Upper lobe of left lung (tissue), 6 donors: ENCODE data around the gene TMEM250. TPM values are rescaled to one million over a fixed set of nuclear protein-coding genes. Genes with fewer than 3 reads are reported as not detected.

ENCODE experiments used
- ATAC-seq, 2 donors: fragments of 200-7000 bp; cut with Tn5 transposase; one replicate each; pipeline ENCODE4 v1.9.1; 2022; ENCODE audit warnings: mild to moderate bottlenecking in 2 of 2, moderate library complexity in 2 of 2; ENCODE audit not compliant: low FRiP score in 2 of 2
- DNase-seq, 2 donors: peaks; one replicate each; pipeline ENCODE4 v3.0.0-alpha.2; 2019 to 2020
- H3K27ac ChIP-seq, 4 donors: fragments of 200-600 bp; sonication (generic); one replicate each; pipeline ENCODE4 v1.5.1; 2016 to 2019
- H3K27me3 ChIP-seq, 4 donors: fragments of 200-600 bp; sonication (generic); one replicate each; pipeline ENCODE4 v1.5.1; 2017 to 2019
- H3K36me3 ChIP-seq, 4 donors: fragments of 200-600 bp; sonication (generic); one replicate each; pipeline ENCODE4 v1.5.1; 2016 to 2019
- H3K4me1 ChIP-seq, 4 donors: fragments of 200-600 bp; sonication (generic); one replicate each; pipeline ENCODE4 v1.5.1; 2018 to 2019
- H3K4me3 ChIP-seq, 4 donors: fragments of 200-600 bp; sonication (generic); one replicate each; pipeline ENCODE4 v1.5.1; 2017 to 2019; ENCODE audit warnings: mild to moderate bottlenecking in 2 of 4, moderate library complexity in 1 of 4
- H3K9me3 ChIP-seq, 4 donors: fragments of 200-600 bp; sonication (generic); one replicate each; pipeline ENCODE4 v1.5.1; 2018 to 2019
- EP300 ChIP-seq, 4 donors: sonication (generic); formaldehyde crosslinking; IDR thresholded peaks; one replicate each; pipeline ENCODE4 v1.5.1; 2017; ENCODE audit warnings: antibody characterized with exemption in 4 of 4, control low read depth in 2 of 4
- POLR2A ChIP-seq, 4 donors: fragments of 450-650 bp; IDR thresholded peaks; one replicate each; pipeline ENCODE4 v1.5.1; 2016 to 2017; ENCODE audit warnings: antibody characterized with exemption in 4 of 4, mild to moderate bottlenecking in 2 of 4
- POLR2AphosphoS5 ChIP-seq, 2 donors: sonication (generic); formaldehyde crosslinking; IDR thresholded peaks; one replicate each; pipeline ENCODE4 v1.5.1; 2017; ENCODE audit warnings: antibody characterized with exemption in 2 of 2
- WGBS, 2 donors: methylation state at CpG; one replicate each; pipeline ENCODE4 v1.1.5; 2017 to 2018; 5-methylcytosine and 5-hydroxymethylcytosine counted together
- total RNA-seq, 6 donors: library from RNA; depleted of rRNA in 4 of 6; stranded (reverse); fragments of >200 nt in 4 of 6; gene quantifications; one replicate each; pipeline versions ENCODE4 v1.1.0 to v1.2.1, GENCODE V29; 2016 to 2021
- TF ChIP-seq, protein P1 (sequence below), 6 experiments: fragments of 450-650 bp in 4 of 6; fragments of 200-600 bp in 2 of 6; sonication (generic) in 2 of 6; IDR thresholded peaks; one replicate each; pipeline ENCODE4 v1.5.1; 2016 to 2019; ENCODE audit warnings: antibody characterized with exemption in 6 of 6
- donor health status: DM: no; HTN: no; CAD: no; lungs with moderate emphysema.
- donor health status: DM: no; HTN: yes; CAD: no; lungs with severe emphysema.

TMEM250 gene
- total RNA-seq, 6 donors from 2014 or later = 37.6 to 49.6 (median 38.4) TPM

DNA sequence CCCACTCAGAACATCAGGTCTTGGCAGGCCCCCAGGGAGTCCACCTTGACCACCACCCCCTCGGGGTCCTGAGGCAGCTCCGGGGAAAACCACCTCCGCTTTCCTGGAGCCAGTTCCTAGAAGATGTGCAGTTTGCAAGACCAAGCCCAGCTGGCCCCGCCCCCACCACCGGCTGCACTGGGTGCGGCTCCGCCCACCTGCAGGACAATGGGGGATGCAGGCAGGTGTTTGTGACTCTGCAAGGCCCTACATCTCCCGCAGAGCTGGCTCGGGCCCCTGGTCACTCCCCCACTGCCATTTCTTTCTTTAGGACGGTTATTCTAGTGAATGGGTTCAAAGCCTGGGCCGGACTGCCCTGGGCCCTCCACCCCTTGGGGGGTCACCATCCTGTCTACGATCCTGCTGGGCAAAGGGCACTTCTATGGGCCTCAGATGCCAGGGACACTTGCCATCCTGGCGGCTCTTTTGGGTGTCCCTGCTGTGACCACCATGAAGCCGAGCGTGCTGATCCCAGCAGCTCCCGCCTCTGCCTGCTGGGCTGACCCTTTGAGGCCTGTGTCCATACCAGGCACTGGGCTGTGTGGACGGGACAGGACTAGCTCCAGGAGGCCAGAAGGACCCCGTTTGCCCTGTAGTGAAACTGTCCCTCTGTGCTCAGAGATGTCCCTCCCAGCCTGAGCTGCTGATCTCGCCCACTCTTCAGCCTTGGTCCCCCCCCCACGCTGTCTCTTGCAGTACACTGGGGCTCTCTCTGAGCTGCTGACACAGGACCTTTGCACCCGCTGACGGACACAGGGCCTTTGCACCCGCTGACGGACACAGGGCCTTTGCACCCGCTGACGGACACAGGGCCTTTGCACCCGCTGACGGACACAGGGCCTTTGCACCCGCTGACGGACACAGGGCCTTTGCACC lies 17.7 kb downstream of the TMEM250 start:
- Histone ChIP-seq H3K27me3 (no peaks in the 10 kb centered on the region), H3K4me3 (no peak overlapping the region), H3K4me1 (peaks cover 17 to 32% (median 23%) of the 10 kb centered on the region in 4 donors), H3K9me3 (no peaks in the 10 kb centered on the region), H3K36me3 (no peaks in the 10 kb centered on the region), H3K27ac (no peak overlapping the region)
- WGBS, 2 donors = 40 to 70% methylated on average over 8 to 20 of the region's 30 CpGs
- DNase-seq (peak in 1 of 2 donors; percentile 84), ATAC-seq (no peak)
- TF ChIP-seq EP300 (IDR thresholded peaks at IDR 0.05) (no peak), POLR2A (IDR thresholded peaks at IDR 0.05) (no peak), POLR2AphosphoS5 (IDR thresholded peaks at IDR 0.05) (no peak)
- TF ChIP-seq, protein P1, sequence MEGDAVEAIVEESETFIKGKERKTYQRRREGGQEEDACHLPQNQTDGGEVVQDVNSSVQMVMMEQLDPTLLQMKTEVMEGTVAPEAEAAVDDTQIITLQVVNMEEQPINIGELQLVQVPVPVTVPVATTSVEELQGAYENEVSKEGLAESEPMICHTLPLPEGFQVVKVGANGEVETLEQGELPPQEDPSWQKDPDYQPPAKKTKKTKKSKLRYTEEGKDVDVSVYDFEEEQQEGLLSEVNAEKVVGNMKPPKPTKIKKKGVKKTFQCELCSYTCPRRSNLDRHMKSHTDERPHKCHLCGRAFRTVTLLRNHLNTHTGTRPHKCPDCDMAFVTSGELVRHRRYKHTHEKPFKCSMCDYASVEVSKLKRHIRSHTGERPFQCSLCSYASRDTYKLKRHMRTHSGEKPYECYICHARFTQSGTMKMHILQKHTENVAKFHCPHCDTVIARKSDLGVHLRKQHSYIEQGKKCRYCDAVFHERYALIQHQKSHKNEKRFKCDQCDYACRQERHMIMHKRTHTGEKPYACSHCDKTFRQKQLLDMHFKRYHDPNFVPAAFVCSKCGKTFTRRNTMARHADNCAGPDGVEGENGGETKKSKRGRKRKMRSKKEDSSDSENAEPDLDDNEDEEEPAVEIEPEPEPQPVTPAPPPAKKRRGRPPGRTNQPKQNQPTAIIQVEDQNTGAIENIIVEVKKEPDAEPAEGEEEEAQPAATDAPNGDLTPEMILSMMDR (IDR thresholded peaks at IDR 0.05) = no peak

DNA sequence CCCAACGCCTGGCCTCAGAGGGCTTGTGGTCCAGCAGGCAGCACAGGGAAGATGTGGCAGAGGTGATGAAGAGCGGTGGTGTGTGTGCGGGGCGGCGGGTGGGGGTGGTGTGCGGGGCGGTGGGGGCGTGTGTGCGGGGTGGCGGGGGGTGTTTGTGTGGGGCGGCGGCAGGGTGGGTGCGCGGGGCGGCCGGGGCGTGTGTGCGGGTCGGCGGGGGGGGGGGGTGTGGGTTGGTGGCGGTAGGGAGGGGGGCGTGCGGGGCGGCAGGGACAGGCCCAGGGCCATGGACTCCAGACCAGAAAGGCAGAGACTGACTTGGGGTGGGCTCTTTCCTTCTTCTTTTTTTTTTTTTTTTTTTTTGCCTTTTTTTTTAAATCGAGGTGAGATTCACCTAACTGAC lies 19.1 kb downstream of the TMEM250 start:
- 62 to 83% methylated on average over 8 to 10 of the region's 25 CpGs for WGBS, 2 donors
- H3K27ac ChIP-seq = no peak overlapping the region
- H3K9me3 ChIP-seq = no peaks in the 10 kb centered on the region

DNA sequence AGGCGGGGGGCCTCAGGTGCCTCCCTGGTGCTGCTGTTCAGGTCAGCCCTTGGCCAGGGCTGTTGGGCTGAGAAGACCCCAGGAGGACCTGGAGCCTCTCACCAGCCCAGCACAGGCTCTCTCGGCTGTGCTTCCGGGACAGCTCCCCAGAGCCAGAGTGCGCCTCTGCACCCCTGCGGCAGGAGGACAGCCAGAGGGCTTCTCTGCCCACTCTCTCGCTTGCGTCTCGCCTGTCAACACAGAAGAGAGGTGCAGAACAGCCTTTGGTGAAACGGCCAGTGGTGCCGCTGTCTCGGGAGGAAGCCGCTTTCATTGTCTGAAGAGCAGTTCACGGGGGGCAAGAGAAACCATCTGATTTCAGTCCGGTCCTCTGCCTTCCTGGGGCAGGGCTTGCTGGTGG lies 19.8 kb downstream of the TMEM250 start:
- no peak overlapping the region for H3K27ac ChIP-seq
- TF ChIP-seq, protein P1 (IDR thresholded peaks at IDR 0.05) = no peak
- TF ChIP-seq EP300 (IDR thresholded peaks at IDR 0.05) (no peak), POLR2AphosphoS5 (IDR thresholded peaks at IDR 0.05) (no peak), POLR2A (IDR thresholded peaks at IDR 0.05) (no peak)
- H3K4me3 ChIP-seq = no peak overlapping the region
- peaks cover 11 to 35% (median 18%) of the 10 kb centered on the region in 4 donors for H3K4me1 ChIP-seq
- no peaks in the 10 kb centered on the region for H3K27me3 ChIP-seq
- WGBS, 2 donors = 42% methylated on average over 14 of the region's 14 CpGs; no CpG with 5 or more reads in 1 of the 2 donors
- no peak for ATAC-seq
- no peaks in the 10 kb centered on the region for H3K9me3 ChIP-seq
- DNase-seq = peak in 1 of 2 donors; percentile 62
- no peaks in the 10 kb centered on the region for H3K36me3 ChIP-seq

More for the DNA sequence above, 19.1 kb downstream of the TMEM250 start:
- Histone ChIP-seq H3K4me3 (no peak overlapping the region), H3K4me1 (peaks cover 10 to 28% (median 16%) of the 10 kb centered on the region in 4 donors), H3K36me3 (no peaks in the 10 kb centered on the region), H3K27me3 (no peaks in the 10 kb centered on the region)
- DNase-seq (peak in 1 of 2 donors; percentile 39), ATAC-seq (no peak)
- TF ChIP-seq, protein P1 (IDR thresholded peaks at IDR 0.05) = no peak
- TF ChIP-seq EP300 (IDR thresholded peaks at IDR 0.05) = no peak
- TF ChIP-seq POLR2AphosphoS5 (IDR thresholded peaks at IDR 0.05) = no peak
- no peak for TF ChIP-seq POLR2A (IDR thresholded peaks at IDR 0.05)

DNA sequence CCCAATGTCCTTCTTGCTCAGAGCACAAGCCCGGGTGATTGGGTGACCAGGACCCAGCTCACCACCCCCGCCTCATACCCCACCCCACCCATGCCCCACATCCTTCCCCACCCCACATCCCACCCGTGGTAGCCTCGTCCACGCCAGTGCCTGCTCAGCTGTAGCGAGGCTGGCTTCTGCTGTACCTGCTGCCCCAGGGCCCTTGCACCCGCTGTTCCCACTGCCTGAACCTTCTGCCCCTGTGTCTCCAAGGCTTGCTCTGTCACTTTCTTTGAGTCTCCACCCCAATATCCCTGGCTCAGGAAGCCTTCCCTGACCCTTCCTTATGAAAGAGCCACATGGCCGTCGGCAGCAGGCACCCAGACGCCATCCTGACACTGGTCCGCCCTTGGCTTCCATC lies 20.5 kb downstream of the TMEM250 start:
- Histone ChIP-seq H3K36me3 (no peaks in the 10 kb centered on the region), H3K4me1 (peaks cover 17 to 41% (median 24%) of the 10 kb centered on the region in 4 donors), H3K9me3 (no peaks in the 10 kb centered on the region), H3K27ac (no peak overlapping the region), H3K4me3 (no peak overlapping the region), H3K27me3 (no peaks in the 10 kb centered on the region)
- ATAC-seq (no peak), DNase-seq (no peak)
- no peak for TF ChIP-seq POLR2A (IDR thresholded peaks at IDR 0.05)
- TF ChIP-seq, protein P1 (IDR thresholded peaks at IDR 0.05) = no peak
- TF ChIP-seq POLR2AphosphoS5 (IDR thresholded peaks at IDR 0.05) = no peak
- no peak for TF ChIP-seq EP300 (IDR thresholded peaks at IDR 0.05)
- 82 to 92% methylated on average over 6 to 10 of the region's 11 CpGs for WGBS, 2 donors
